Measurements from ENCODE around the gene SPRED2. TPM values are rescaled to one million over a fixed set of nuclear protein-coding genes. Genes with fewer than 3 reads are reported as not detected.

The SPRED2 gene
- total and polyA plus RNA-seq, 2 of the 8 experiments (the other 6 are each of a cell fraction or from before 2014, with no cell fraction given): 15.3 to 22.5 TPM

GRCh38 chr2:65392609-65393008 lies 39.8 kb downstream of the SPRED2 start:
- Histone ChIP-seq H4K20me1 (replicated peaks in 1 of 2; ENCODE audit: control insufficient read depth in 1 of 2, insufficient read depth in 2 of 2, low read length in 2 of 2) (peaks cover 5 to 7% of the 10 kb centered on the region in 2 experiments), H2BK15ac (ENCODE audit: low read length) (no peak overlapping the region), H4K8ac (ENCODE audit: extremely low read depth, insufficient read depth, low read length) (no peak overlapping the region), H3K79me1 (ENCODE audit: low read depth, low read length) (peaks cover 9% of the 10 kb centered on the region), H3K79me2 (ENCODE audit: control insufficient read depth in 1 of 2, insufficient read depth in 2 of 2, low read length in 2 of 2) (peaks cover 0 to 28% of the 10 kb centered on the region in 2 experiments; a peak in 1 of 4 replicates), H3K27me3 (replicated peaks in 1 of 4; ENCODE audit: control insufficient read depth in 3 of 4, extremely low read depth in 1 of 4, insufficient read depth in 3 of 4, low read length in 3 of 4) (no peaks in the 10 kb centered on the region), H3K9ac (replicated peaks in 1 of 4; ENCODE audit: extremely low read depth in 1 of 4, low read depth in 3 of 4, low read length in 3 of 4) (no peak overlapping the region), H3K18ac (ENCODE audit: extremely low read depth, low read length) (no peak overlapping the region), H3K4ac (replicated peaks; ENCODE audit: insufficient read length, low read depth, low read length) (no peak overlapping the region), H3K4me3 (ENCODE audit: extremely low read depth in 1 of 4, insufficient read depth in 2 of 4, low read depth in 3 of 4, low read length in 4 of 4) (no peak overlapping the region), H4K91ac (replicated peaks; ENCODE audit: insufficient read length, low read length) (no peak overlapping the region), H3K36me3 (ENCODE audit: control insufficient read depth in 2 of 4, insufficient read depth in 4 of 4, low read length in 3 of 4) (no peaks in the 10 kb centered on the region), H3K56ac (replicated peaks; ENCODE audit: insufficient read length, low read depth, low read length) (no peak overlapping the region), H3K9me3 (ENCODE audit: insufficient read depth in 2 of 2, low read depth in 1 of 2, low read length in 1 of 2) (no peaks in the 10 kb centered on the region), H2BK20ac (ENCODE audit: low read length) (no peak overlapping the region), H4K5ac (ENCODE audit: insufficient read length, low read depth, low read length) (no peak overlapping the region), H3K4me1 (replicated peaks in 1 of 4; ENCODE audit: control insufficient read depth in 3 of 4, insufficient read depth in 4 of 4, low read length in 3 of 4) (peaks cover 0 to 3% (median 0%) of the 10 kb centered on the region in 4 experiments; a peak in 3 of 7 replicates), H3K14ac (ENCODE audit: insufficient read length) (no peak overlapping the region), H3K4me2 (ENCODE audit: insufficient read depth in 1 of 2, low read depth in 2 of 2, low read length in 2 of 2) (no peak overlapping the region), H3K23ac (ENCODE audit: insufficient read length) (no peak overlapping the region), H2AK5ac (ENCODE audit: low read depth, low read length) (no peak overlapping the region), H2BK5ac (ENCODE audit: low read depth, low read length) (no peak overlapping the region), H3K27ac (ENCODE audit: low read depth, low read length) (no peak overlapping the region), H2BK120ac (replicated peaks; ENCODE audit: low read depth, low read length) (no peak overlapping the region), H3K23me2 (ENCODE audit: low read depth, low read length) (peaks cover 2% of the 10 kb centered on the region; the same call in 1 of the 2 replicates), H2BK12ac (ENCODE audit: low read depth, low read length) (no peak overlapping the region), H2AFZ (ENCODE audit: low read length) (no peak overlapping the region)
- TF ChIP-seq SP4 (IDR thresholded peaks at IDR 0.05; ENCODE audit: low read length): no peak
- no peak for TF ChIP-seq BCL11A (IDR thresholded peaks at IDR 0.05; ENCODE audit: low read depth in 2 of 2, low read length in 2 of 2)
- no peak for TF ChIP-seq POLR2A (IDR thresholded peaks at IDR 0.05; ENCODE audit: control extremely low read depth in 1 of 2, low read depth in 2 of 2, low read length in 2 of 2)
- no peak for TF ChIP-seq MAFK (IDR thresholded peaks at IDR 0.05; ENCODE audit: low read depth, low read length)
- TF ChIP-seq TEAD4 (IDR thresholded peaks at IDR 0.05; ENCODE audit: low read depth, low read length): no peak
- TF ChIP-seq RFX5 (IDR thresholded peaks at IDR 0.05; ENCODE audit: borderline replicate concordance, low read depth, low read length): no peak
- no peak for TF ChIP-seq CREB1 (IDR thresholded peaks at IDR 0.05)
- no peak for TF ChIP-seq HDAC2 (IDR thresholded peaks at IDR 0.05; ENCODE audit: borderline replicate concordance in 1 of 2, low read depth in 2 of 2, low read length in 2 of 2)
- TF ChIP-seq TBP (IDR thresholded peaks at IDR 0.05; ENCODE audit: low read depth, low read length): no peak
- TF ChIP-seq BRCA1 (IDR thresholded peaks at IDR 0.05; ENCODE audit: low read depth, low read length): no peak
- no peak for TF ChIP-seq RAD21 (IDR thresholded peaks at IDR 0.05 in 1 of 2, conservative IDR thresholded peaks at IDR 0.05 in 1 of 2; ENCODE audit: low read depth in 2 of 2, low read length in 2 of 2)
- no peak for TF ChIP-seq JUND (IDR thresholded peaks at IDR 0.05; ENCODE audit: low read length)
- TF ChIP-seq POU5F1 (IDR thresholded peaks at IDR 0.05; ENCODE audit: low read depth, low read length): no peak
- no peak for TF ChIP-seq CEBPB (IDR thresholded peaks at IDR 0.05; ENCODE audit: low read depth, low read length)
- TF ChIP-seq SIRT6 (IDR thresholded peaks at IDR 0.05; ENCODE audit: low read length): no peak
- TF ChIP-seq EGR1 (IDR thresholded peaks at IDR 0.05; ENCODE audit: borderline replicate concordance, low read depth, low read length): no peak
- CTCF ChIA-PET (ENCODE audit: partially characterized antibody): interaction anchor here (1.1 kb wide), 1 partner anchor 24 kb away, joined by 3 read pairs; no protein-coding TSS in a partner anchor
- WGBS, 2 experiments (ENCODE audit: extremely low coverage in 1 of 2, insufficient coverage in 1 of 2, insufficient read length in 1 of 2, insufficient replicate concordance in 2 of 2, low coverage in 1 of 2, low lambda C conversion rate in 2 of 2, missing lambda C conversion rate in 1 of 2): 80% methylated on average over 5 of the region's 5 CpGs; no CpG with 5 or more reads in 1 of the 2 experiments
- POLR2A ChIA-PET (ENCODE audit: partially characterized antibody): interaction anchor here (0.7 kb wide), 1 partner anchor 121 kb away, joined by 3 read pairs; no protein-coding TSS in a partner anchor
- no peak for FAIRE-seq
- no peak for DNase-seq (ENCODE audit: low read depth in 1 of 2, low spot score in 2 of 2)

Measured in H1 (cell line).